Neural crest cell (in vitro differentiated cells): ENCODE data around the gene CFAP141. TPM values are rescaled to one million over a fixed set of nuclear protein-coding genes. Genes with fewer than 3 reads are reported as not detected.

Experiments used
- DNase-seq: peaks from one replicate; pipeline ENCODE4 v3.0.0; 2021; ENCODE audit warnings: low read depth, mixed read lengths, low spot score
- H3K27ac Mint-ChIP-seq: one replicate; pipeline ENCODE4 v1.8.0; 2021; ENCODE audit warnings: mild to moderate bottlenecking, mixed read lengths; ENCODE audit not compliant: unreplicated experiment
- H3K27me3 Mint-ChIP-seq: 2 replicates; pipeline ENCODE4 v1.8.0; 2021; ENCODE audit warnings: low read depth, mild to moderate bottlenecking, mixed read lengths
- H3K36me3 Mint-ChIP-seq: 2 replicates; pipeline ENCODE4 v1.8.0; 2021; ENCODE audit warnings: low read depth, mild to moderate bottlenecking, mixed read lengths
- H3K4me1 Mint-ChIP-seq: 2 replicates; pipeline ENCODE4 v1.8.0; 2021; ENCODE audit warnings: mixed read lengths
- H3K4me3 Mint-ChIP-seq: one replicate; pipeline ENCODE4 v1.8.0; 2021; ENCODE audit warnings: mild to moderate bottlenecking, mixed read lengths
- H3K9me3 Mint-ChIP-seq: 2 replicates; pipeline ENCODE4 v1.8.0; 2021; ENCODE audit warnings: mixed read lengths
- CTCF ChIP-seq: fragments of 200-600 bp; sonication (generic); conservative IDR thresholded peaks from 2 replicates; pipeline ENCODE4 v1.5.0; 2021; ENCODE audit warnings: antibody characterized with exemption, mild to moderate bottlenecking
- total RNA-seq: library from RNA; stranded (reverse); gene quantifications from 2 replicates; pipeline ENCODE4 v1.2.1, GENCODE V29; 2021

Gene CFAP141
- total RNA-seq, 1 donor from 2014 or later: not detected

GRCh38 chr1:154192476-154192875 is 13.7 kb downstream of the CFAP141 start:
- Mint-ChIP-seq H3K9me3 (no peaks in the 10 kb centered on the region), H3K36me3 (no peaks in the 10 kb centered on the region), H3K27ac (no peak overlapping the region), H3K4me3 (no peak overlapping the region), H3K4me1 (peaks cover 9% of the 10 kb centered on the region), H3K27me3 (peaks cover 38% of the 10 kb centered on the region)
- no peak for TF ChIP-seq CTCF
- no peak for DNase-seq

GRCh38 chr1:154191990-154192461 is 14.1 kb downstream of the CFAP141 start, which contains the start of gene TPM3:
TSS of gene TPM3 (minus strand) at chr1:154192100. CDS start at chr1:154192018, 82 bp downstream.
- no peak within 1 kb of the TSS for H3K27ac Mint-ChIP-seq

GRCh38 chr1:154190550-154190949 is 15.6 kb downstream of the CFAP141 start:
- Mint-ChIP-seq H3K4me3 (no peak overlapping the region), H3K27ac (no peak overlapping the region), H3K36me3 (no peaks in the 10 kb centered on the region), H3K27me3 (peaks cover 45% of the 10 kb centered on the region), H3K9me3 (no peaks in the 10 kb centered on the region), H3K4me1 (peaks cover 16% of the 10 kb centered on the region)
- no peak for TF ChIP-seq CTCF
- no peak for DNase-seq

More at GRCh38 chr1:154191990-154192461, 14.1 kb downstream of the CFAP141 start, which contains the start of gene TPM3:
- Mint-ChIP-seq H3K9me3 (no peaks in the 10 kb centered on the region), H3K36me3 (no peaks in the 10 kb centered on the region), H3K27me3 (peaks cover 39% of the 10 kb centered on the region), H3K4me1 (peaks cover 9% of the 10 kb centered on the region), H3K4me3 (no peak within 1 kb of the TSS)
- no peak for TF ChIP-seq CTCF
- no peak for DNase-seq

GRCh38 chr1:154186852-154187501 is 19.2 kb downstream of the CFAP141 start:
- Mint-ChIP-seq H3K27ac (no peak overlapping the region), H3K4me3 (no peak overlapping the region), H3K36me3 (peaks cover 2% of the 10 kb centered on the region), H3K4me1 (peaks cover 20% of the 10 kb centered on the region), H3K27me3 (peaks cover 28% of the 10 kb centered on the region), H3K9me3 (no peaks in the 10 kb centered on the region)
- DNase-seq: no peak
- no peak for TF ChIP-seq CTCF

GRCh38 chr1:154186177-154186576 is 20.0 kb downstream of the CFAP141 start:
- H3K4me3 Mint-ChIP-seq: peak overlapping the region; percentile 65
- peaks cover 20% of the 10 kb centered on the region for H3K27me3 Mint-ChIP-seq
- TF ChIP-seq CTCF: peak; percentile 66
- no peak overlapping the region for H3K27ac Mint-ChIP-seq
- DNase-seq: peak; percentile 43
- H3K4me1 Mint-ChIP-seq: peaks cover 26% of the 10 kb centered on the region
- H3K36me3 Mint-ChIP-seq: peaks cover 2% of the 10 kb centered on the region
- no peaks in the 10 kb centered on the region for H3K9me3 Mint-ChIP-seq
